Right ventricle myocardium inferior (tissue), 1 donor: ENCODE measurements around the gene ALDOC. TPM values are rescaled to one million over a fixed set of nuclear protein-coding genes. Genes with fewer than 3 reads are reported as not detected.

Experiments
- ATAC-seq: fragments of 200-7000 bp; cut with Tn5 transposase; one replicate; pipeline ENCODE4 v1.9.1; 2020; ENCODE audit warnings: mild to moderate bottlenecking, moderate library complexity
- DNase-seq: peaks from one replicate; pipeline ENCODE4 v3.0.0; 2021; ENCODE audit errors: missing footprints
- intact Hi-C: fragments of 100-400 bp; cut with DNase I; formaldehyde crosslinking; loops from one replicate; pipeline ENCODE4 v1.11.0; 2022
- total RNA-seq: library from RNA; stranded (reverse); fragmentation: NEBNext Ultra II Directional; extraction: Animal tissue kit (Norgen Biotek cat#: 25700); gene quantifications from one replicate; pipeline ENCODE4 v1.2.1, GENCODE V29; 2021
- donor health status: DM: no; HTN: yes; CAD: no; lungs with severe emphysema.

ALDOC gene
- total RNA-seq, 1 donor from 2014 or later, result 396 TPM

DNA sequence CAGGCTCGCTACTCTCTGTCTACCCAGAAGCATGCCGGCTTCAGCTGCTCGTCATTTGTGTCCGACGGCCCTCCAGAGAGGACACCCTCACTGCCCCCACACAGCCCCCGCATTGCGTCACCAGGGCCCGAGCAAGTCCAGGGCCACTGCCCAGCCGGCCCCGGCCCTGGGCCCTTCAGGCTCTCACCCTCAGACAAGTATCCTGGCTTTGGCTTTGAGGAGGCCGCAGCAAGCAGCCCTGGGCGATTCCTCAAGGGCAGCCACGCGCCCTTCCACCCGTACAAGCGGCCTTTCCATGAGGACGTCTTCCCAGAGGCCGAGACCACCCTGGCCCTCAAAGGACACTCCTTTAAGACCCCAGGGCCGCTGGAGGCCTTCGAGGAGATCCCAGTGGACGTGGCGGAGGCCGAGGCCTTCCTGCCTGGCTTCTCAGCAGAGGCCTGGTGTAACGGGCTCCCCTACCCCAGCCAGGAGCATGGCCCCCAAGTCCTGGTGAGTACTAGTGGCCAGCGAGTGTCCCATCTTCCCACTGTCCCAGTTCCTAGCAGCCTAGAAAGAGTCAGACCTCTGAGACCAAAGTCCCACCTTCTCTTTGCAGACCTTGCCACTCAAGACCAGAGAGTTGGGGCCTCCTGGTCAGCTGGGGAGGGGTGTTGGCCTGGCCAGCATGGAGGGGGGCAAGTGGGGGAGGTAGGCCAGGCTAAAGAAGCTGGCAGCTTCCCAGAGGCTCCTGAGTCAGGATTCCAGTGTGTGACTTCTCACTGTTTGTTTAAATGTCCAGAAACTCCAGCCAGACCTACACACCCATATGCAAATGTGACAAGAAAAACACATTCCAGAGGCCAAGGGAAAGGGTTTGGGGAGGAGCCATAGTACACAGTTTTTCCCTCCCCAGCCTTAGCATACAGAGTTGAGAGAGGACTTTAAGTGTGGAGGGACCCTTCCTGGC is 51.9 kb downstream of the ALDOC start:
- no peak for ATAC-seq
- DNase-seq, result no peak
- intact Hi-C loops, result no loop called here

GRCh38 chr17:28523876-28524275 is 52.8 kb downstream of the ALDOC start:
- ATAC-seq (no peak), DNase-seq (no peak)
- intact Hi-C loops, result no loop called here

DNA sequence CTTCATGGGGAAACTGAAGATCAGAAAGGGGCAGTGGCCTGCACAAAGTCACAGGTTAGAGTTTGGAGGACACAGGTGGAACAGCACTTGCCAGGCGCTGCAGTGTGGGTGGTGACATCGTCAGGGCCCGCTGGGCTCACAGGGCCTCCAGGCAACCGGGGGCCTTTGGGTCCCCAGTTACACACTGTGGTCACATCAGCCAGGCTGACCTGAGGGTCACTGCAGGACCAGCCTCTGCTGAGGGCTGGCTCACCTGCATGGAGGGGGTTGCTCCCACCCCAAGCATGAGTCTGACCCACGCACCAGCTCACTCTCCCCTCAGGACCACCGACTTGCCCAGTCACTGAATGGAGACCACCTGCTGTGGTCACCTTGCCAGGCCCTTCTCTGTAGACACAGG is 53.5 kb downstream of the ALDOC start:
- ATAC-seq (no peak), DNase-seq (no peak)
- intact Hi-C loops, result no loop called here

Other genes with a start within 250 kb of the ALDOC start
- gene IFT20, start 241.4 kb downstream of the ALDOC start, total RNA-seq, result 11.6 TPM
- 32.9 TPM for gene TNFAIP1, start 241.1 kb downstream of the ALDOC start, total RNA-seq
- gene POLDIP2, start 219.4 kb downstream of the ALDOC start, total RNA-seq, result 160 TPM
- not detected for gene SEBOX, start 211.7 kb downstream of the ALDOC start, total RNA-seq
- 36.9 TPM for gene VTN, start 206.6 kb downstream of the ALDOC start, total RNA-seq
- gene SARM1, start 205.2 kb downstream of the ALDOC start, total RNA-seq, result 6.2 TPM
- gene SLC46A1, start 170.7 kb downstream of the ALDOC start, total RNA-seq, result 7.7 TPM
- not detected for gene SLC13A2, start 103.3 kb downstream of the ALDOC start, total RNA-seq
- gene FOXN1, start 70.5 kb downstream of the ALDOC start, total RNA-seq, result not detected
- 22.2 TPM for gene UNC119, start 24.3 kb downstream of the ALDOC start, total RNA-seq
- 41.1 TPM for gene PIGS, start 5.4 kb downstream of the ALDOC start, total RNA-seq
- gene SPAG5, start 22.1 kb upstream of the ALDOC start, total RNA-seq, result 1.6 TPM
- gene RSKR, start 37.3 kb upstream of the ALDOC start, total RNA-seq, result 5.0 TPM
- 78.6 TPM for gene BLTP2, start 68.3 kb upstream of the ALDOC start, total RNA-seq
- 31.5 TPM for gene SDF2, start 85.0 kb upstream of the ALDOC start, total RNA-seq
- 41.0 TPM for gene SUPT6H, start 85.3 kb upstream of the ALDOC start, total RNA-seq
- gene PROCA1, start 135.0 kb upstream of the ALDOC start, total RNA-seq, result 0.73 TPM
- gene RAB34, start 141.0 kb upstream of the ALDOC start, total RNA-seq, result 16.2 TPM
- gene RPL23A, start 143.1 kb upstream of the ALDOC start, total RNA-seq, result 945 TPM
- gene TLCD1, start 149.3 kb upstream of the ALDOC start, total RNA-seq, result 2.4 TPM
- gene NEK8, start 151.9 kb upstream of the ALDOC start, total RNA-seq, result 0.60 TPM
- 3.8 TPM for gene TRAF4, start 167.1 kb upstream of the ALDOC start, total RNA-seq